IMR-90 (cell line): ENCODE measurements around the gene PLCG2.

Experiments
- FOS ChIP-seq: fragments of 150-350 bp; IDR thresholded peaks from 2 replicates; pipeline ENCODE4 v1.6.1; 2016; ENCODE audit warnings: low read depth, low read length
- POLR2A ChIP-seq: IDR thresholded peaks from 2 replicates; pipeline ENCODE4 v1.6.1; 2012; ENCODE audit warnings: mild to moderate bottlenecking, low read depth, low read length
- RCOR1 ChIP-seq: IDR thresholded peaks from 2 replicates; pipeline ENCODE4 v1.6.1; 2012; ENCODE audit warnings: mild to moderate bottlenecking, low read length, improper control_type of control experiment; ENCODE audit not compliant: insufficient replicate concordance
- TF ChIP-seq, protein P1 (sequence below): conservative IDR thresholded peaks from 2 replicates; pipeline ENCODE4 v1.5.1; 2012; ENCODE audit warnings: mild to moderate bottlenecking, low read depth, low read length, improper control_type of control experiment
- TF ChIP-seq, protein P2 (sequence below): fragments of 150-350 bp; IDR thresholded peaks from 2 replicates; pipeline ENCODE4 v1.6.1; 2017; ENCODE audit warnings: mild to moderate bottlenecking, antibody characterized with exemption, low read length, low read depth

DNA sequence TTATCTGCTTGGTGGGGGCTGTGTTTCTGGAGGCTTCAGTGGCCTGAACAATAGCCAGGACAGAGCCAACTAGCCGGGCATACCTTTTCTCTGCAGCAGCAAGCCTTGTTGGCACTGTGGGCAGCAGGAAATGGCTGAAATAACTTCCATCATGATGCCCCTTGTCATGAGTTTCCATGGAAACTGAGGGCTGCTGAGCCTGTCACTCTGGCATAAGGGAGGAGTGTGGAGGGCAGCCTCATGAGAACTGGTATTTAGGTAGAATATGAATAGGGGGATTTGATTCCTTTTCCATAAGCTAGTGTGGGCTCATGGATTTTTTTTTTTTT, 39.4 kb downstream of the PLCG2 start:
- TF ChIP-seq POLR2A (no peak), RCOR1 (no peak), FOS (no peak)
- TF ChIP-seq, protein P1, sequence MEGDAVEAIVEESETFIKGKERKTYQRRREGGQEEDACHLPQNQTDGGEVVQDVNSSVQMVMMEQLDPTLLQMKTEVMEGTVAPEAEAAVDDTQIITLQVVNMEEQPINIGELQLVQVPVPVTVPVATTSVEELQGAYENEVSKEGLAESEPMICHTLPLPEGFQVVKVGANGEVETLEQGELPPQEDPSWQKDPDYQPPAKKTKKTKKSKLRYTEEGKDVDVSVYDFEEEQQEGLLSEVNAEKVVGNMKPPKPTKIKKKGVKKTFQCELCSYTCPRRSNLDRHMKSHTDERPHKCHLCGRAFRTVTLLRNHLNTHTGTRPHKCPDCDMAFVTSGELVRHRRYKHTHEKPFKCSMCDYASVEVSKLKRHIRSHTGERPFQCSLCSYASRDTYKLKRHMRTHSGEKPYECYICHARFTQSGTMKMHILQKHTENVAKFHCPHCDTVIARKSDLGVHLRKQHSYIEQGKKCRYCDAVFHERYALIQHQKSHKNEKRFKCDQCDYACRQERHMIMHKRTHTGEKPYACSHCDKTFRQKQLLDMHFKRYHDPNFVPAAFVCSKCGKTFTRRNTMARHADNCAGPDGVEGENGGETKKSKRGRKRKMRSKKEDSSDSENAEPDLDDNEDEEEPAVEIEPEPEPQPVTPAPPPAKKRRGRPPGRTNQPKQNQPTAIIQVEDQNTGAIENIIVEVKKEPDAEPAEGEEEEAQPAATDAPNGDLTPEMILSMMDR = no peak
- TF ChIP-seq, protein P2, sequence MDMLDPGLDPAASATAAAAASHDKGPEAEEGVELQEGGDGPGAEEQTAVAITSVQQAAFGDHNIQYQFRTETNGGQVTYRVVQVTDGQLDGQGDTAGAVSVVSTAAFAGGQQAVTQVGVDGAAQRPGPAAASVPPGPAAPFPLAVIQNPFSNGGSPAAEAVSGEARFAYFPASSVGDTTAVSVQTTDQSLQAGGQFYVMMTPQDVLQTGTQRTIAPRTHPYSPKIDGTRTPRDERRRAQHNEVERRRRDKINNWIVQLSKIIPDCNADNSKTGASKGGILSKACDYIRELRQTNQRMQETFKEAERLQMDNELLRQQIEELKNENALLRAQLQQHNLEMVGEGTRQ = no peak
